ENCODE results near the gene C1QTNF4. TPM values are rescaled to one million over a fixed set of nuclear protein-coding genes. Genes with fewer than 3 reads are reported as not detected.

C1QTNF4 gene
- total and polyA plus RNA-seq, 2 of the 4 experiments (the other 2 are of a cell fraction), result 0.12 TPM; not detected in 1

- peak within 1 kb of the TSS; percentile 70; the same call in 1 of the 2 replicates for H2BK120ac ChIP-seq (ENCODE audit: low read depth, low read length)
- H4K8ac ChIP-seq (ENCODE audit: low read depth in 2 of 2, low read length in 2 of 2), result peak within 1 kb of the TSS; percentile 97 to 100
- dilution Hi-C loops (cut with HindIII; ENCODE audit: low sequenced_read_pairs, unreplicated experiment) (no loop called here), intact Hi-C loops (cut with micrococcal nuclease) (no loop called here), in situ Hi-C loops (cut with MboI; ENCODE audit: low sequenced_read_pairs) (no loop called here)
- H2AFZ ChIP-seq (replicated peaks; ENCODE audit: low read length, poor library complexity), result peak within 1 kb of the TSS; percentile 99
- H2AK9ac ChIP-seq (replicated peaks; ENCODE audit: low read depth, low read length, poor library complexity), result peak within 1 kb of the TSS; percentile 99
- peak within 1 kb of the TSS; percentile 95 for H3K4me3 ChIP-seq (ENCODE audit: insufficient read depth, low read depth, low read length)
- no peaks in the 10 kb centered on the region for H3K9me3 ChIP-seq (ENCODE audit: control insufficient read depth, insufficient read depth, low read length)
- peak within 1 kb of the TSS; percentile 75 for H4K91ac ChIP-seq (ENCODE audit: insufficient read depth, low read depth, low read length)
- peak within 1 kb of the TSS; percentile 96 for H3K9ac ChIP-seq (ENCODE audit: low read depth, low read length)
- H2AK5ac ChIP-seq (ENCODE audit: low read depth, low read length), result peak within 1 kb of the TSS; percentile 93
- peak within 1 kb of the TSS; percentile 88 for H3K27ac ChIP-seq (ENCODE audit: insufficient read depth, low read length)
- WGBS, 2 experiments (ENCODE audit: extremely low coverage in 2 of 2, insufficient read length in 1 of 2), result 0% methylated on average over 56 of the region's 86 CpGs; no CpG with 5 or more reads in 1 of the 2 experiments
- peak within 1 kb of the TSS; percentile 90 for H3K4ac ChIP-seq (ENCODE audit: low read depth, low read length)
- CTCF ChIA-PET, result interaction anchor here (1.5 kb wide), 1 partner anchor 12 kb away, joined by 4 read pairs; no protein-coding TSS in a partner anchor
- no TSS peak for BruUV-seq (replicated peaks)
- peak within 1 kb of the TSS; percentile 71 for H3K56ac ChIP-seq (ENCODE audit: extremely low read depth, insufficient read depth, low read length)
- peak within 1 kb of the TSS; percentile 67 for H3K18ac ChIP-seq (ENCODE audit: low read depth, low read length)
- peak within 1 kb of the TSS; percentile 57; the same call in 1 of the 3 replicates for H2BK15ac ChIP-seq (ENCODE audit: low read depth, low read length)
- peaks cover 3% of the 10 kb centered on the region; the same call in 1 of the 2 replicates for H3K9me1 ChIP-seq (ENCODE audit: insufficient read depth, low read length)
- POLR2A ChIA-PET (ENCODE audit: unreplicated experiment), result interaction anchor here (0.6 to 1.1 kb wide), 2 partner anchors 13 to 37 kb away, joined by 3 read pairs; no protein-coding TSS in a partner anchor
- H3K79me1 ChIP-seq (ENCODE audit: low read depth in 1 of 2, low read length in 2 of 2), result peaks cover 28 to 50% of the 10 kb centered on the region in 2 experiments
- no peak within 1 kb of the TSS for H2BK20ac ChIP-seq (ENCODE audit: low read depth, low read length)
- DNase-seq (peak; percentile 61), ATAC-seq (ENCODE audit: low read depth) (peak; percentile 99)
- peak within 1 kb of the TSS; percentile 95 for H3K23ac ChIP-seq (ENCODE audit: low read depth, low read length)
- H3K27me3 ChIP-seq (ENCODE audit: control insufficient read depth, insufficient read depth, low read length), result no peaks in the 10 kb centered on the region
- peaks cover 10% of the 10 kb centered on the region for H3K36me3 ChIP-seq (ENCODE audit: control insufficient read depth, insufficient read depth, low read length)
- H3K4me2 ChIP-seq (ENCODE audit: low read depth, low read length), result peak within 1 kb of the TSS; percentile 90
- peak within 1 kb of the TSS; percentile 85 for H2BK5ac ChIP-seq (ENCODE audit: low read depth, low read length, poor library complexity, severe bottlenecking)
- no peaks in the 10 kb centered on the region for H4K20me1 ChIP-seq (ENCODE audit: insufficient read depth, low read length)
- H3K4me1 ChIP-seq (ENCODE audit: control insufficient read depth, insufficient read depth, low read length), result peaks cover 4% of the 10 kb centered on the region
- peak within 1 kb of the TSS; percentile 94 for H4K5ac ChIP-seq (ENCODE audit: low read depth, low read length)
- H3K14ac ChIP-seq (replicated peaks; ENCODE audit: low read depth, low read length), result peak within 1 kb of the TSS; percentile 94
- TF ChIP-seq POLR2A (IDR thresholded peaks at IDR 0.05; ENCODE audit: low read depth, low read length) (peak; percentile 87), RAD21 (IDR thresholded peaks at IDR 0.05; ENCODE audit: low read length) (no peak), RFX5 (IDR thresholded peaks at IDR 0.05; ENCODE audit: low read depth, low read length) (no peak), BHLHE40 (IDR thresholded peaks at IDR 0.05; ENCODE audit: low read depth, low read length) (peak; percentile 32; the same call in 1 of the 2 replicates), NFE2L2 (IDR thresholded peaks at IDR 0.05; ENCODE audit: low read depth, low read length) (no peak), CHD1 (IDR thresholded peaks at IDR 0.05; ENCODE audit: low read depth, low read length) (no peak), MAFK (IDR thresholded peaks at IDR 0.05; ENCODE audit: low read depth, low read length) (no peak), SMC3 (IDR thresholded peaks at IDR 0.05; ENCODE audit: low read depth, low read length) (no peak), ELK1 (IDR thresholded peaks at IDR 0.05; ENCODE audit: borderline replicate concordance, low read depth, low read length) (no peak), MXI1 (IDR thresholded peaks at IDR 0.05; ENCODE audit: borderline replicate concordance, low read depth, low read length) (peak; percentile 61; the same call in 1 of the 2 replicates), FOS (IDR thresholded peaks at IDR 0.05; ENCODE audit: low read depth, low read length) (no peak), RCOR1 (IDR thresholded peaks at IDR 0.05; ENCODE audit: insufficient replicate concordance, low read length) (no peak), USF2 (IDR thresholded peaks at IDR 0.05; ENCODE audit: low read depth, low read length) (no peak), MAZ (IDR thresholded peaks at IDR 0.05; ENCODE audit: borderline replicate concordance, low read depth, low read length) (peak; percentile 74; the same call in 1 of the 2 replicates)
Measured at GRCh38 chr11:47565340-47566148, 28.7 kb downstream of the C1QTNF4 start, which contains the start of gene PTPMT1. Gene PTPMT1, plus strand, starts transcription at chr11:47565599. Its CDS starts 24 bp downstream, at chr11:47565623.
